ENCODE measurements around the gene MAPKAPK3. TPM values are rescaled to one million over a fixed set of nuclear protein-coding genes. Genes with fewer than 3 reads are reported as not detected.

MAPKAPK3 gene
- total and polyA plus RNA-seq, 2 of the 4 experiments (the other 2 are of a cell fraction), result 38.3 to 57.2 TPM

DNA sequence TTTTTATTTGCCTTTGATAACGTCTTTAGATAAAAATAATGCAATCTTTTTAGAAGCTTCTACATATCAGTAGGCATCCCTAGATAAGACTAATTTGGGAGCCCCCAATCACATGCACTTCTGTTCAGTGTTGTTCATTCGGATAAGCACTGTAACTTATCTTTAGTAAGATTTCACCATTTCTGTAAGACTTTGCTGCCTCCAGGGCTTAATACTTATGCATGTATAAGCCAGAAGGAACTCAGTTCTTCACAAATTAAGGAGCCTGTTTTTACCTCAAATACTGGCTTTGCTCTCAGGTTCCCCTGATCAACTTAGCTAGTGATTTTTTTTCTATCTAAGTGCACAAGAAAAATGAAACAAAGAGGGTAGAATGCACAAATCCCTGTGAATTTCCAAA lies 78.1 kb downstream of the MAPKAPK3 start:
- DNase-seq (no peak), ATAC-seq (ENCODE audit: low read depth) (no peak)
- BruUV-seq (replicated peaks), result no TSS peak
- dilution Hi-C loops (cut with HindIII; ENCODE audit: low sequenced_read_pairs, unreplicated experiment) (no loop called here), intact Hi-C loops (cut with micrococcal nuclease) (no loop called here), in situ Hi-C loops (cut with MboI; ENCODE audit: low sequenced_read_pairs) (no loop called here)
- no peak overlapping the region for H3K23ac ChIP-seq (ENCODE audit: low read depth, low read length)
- no peak overlapping the region for H3K27ac ChIP-seq (ENCODE audit: insufficient read depth, low read length)
- no peaks in the 10 kb centered on the region for H3K36me3 ChIP-seq (ENCODE audit: control insufficient read depth, insufficient read depth, low read length)
- H3K4me1 ChIP-seq (ENCODE audit: control insufficient read depth, insufficient read depth, low read length), result no peaks in the 10 kb centered on the region
- H3K27me3 ChIP-seq (ENCODE audit: control insufficient read depth, insufficient read depth, low read length), result no peaks in the 10 kb centered on the region
- no peak overlapping the region for H4K8ac ChIP-seq (ENCODE audit: low read depth in 2 of 2, low read length in 2 of 2)
- no peaks in the 10 kb centered on the region for H4K20me1 ChIP-seq (ENCODE audit: insufficient read depth, low read length)
- no peak overlapping the region for H3K4ac ChIP-seq (ENCODE audit: low read depth, low read length)
- H3K79me1 ChIP-seq (ENCODE audit: low read depth in 1 of 2, low read length in 2 of 2), result no peaks in the 10 kb centered on the region
- no peaks in the 10 kb centered on the region for H3K9me1 ChIP-seq (ENCODE audit: insufficient read depth, low read length)
- no peak overlapping the region for H2BK20ac ChIP-seq (ENCODE audit: low read depth, low read length)
- H2BK5ac ChIP-seq (ENCODE audit: low read depth, low read length, poor library complexity, severe bottlenecking), result no peak overlapping the region
- no peak overlapping the region for H2BK120ac ChIP-seq (ENCODE audit: low read depth, low read length)
- H2AK5ac ChIP-seq (ENCODE audit: low read depth, low read length), result no peak overlapping the region
- no peaks in the 10 kb centered on the region for H3K9me3 ChIP-seq (ENCODE audit: control insufficient read depth, insufficient read depth, low read length)
- TF ChIP-seq FOS (IDR thresholded peaks at IDR 0.05; ENCODE audit: low read depth, low read length) (no peak), SMC3 (IDR thresholded peaks at IDR 0.05; ENCODE audit: low read depth, low read length) (no peak), RAD21 (IDR thresholded peaks at IDR 0.05; ENCODE audit: low read length) (no peak), BHLHE40 (IDR thresholded peaks at IDR 0.05; ENCODE audit: low read depth, low read length) (no peak), MXI1 (IDR thresholded peaks at IDR 0.05; ENCODE audit: borderline replicate concordance, low read depth, low read length) (no peak), MAFK (IDR thresholded peaks at IDR 0.05; ENCODE audit: low read depth, low read length) (no peak), USF2 (IDR thresholded peaks at IDR 0.05; ENCODE audit: low read depth, low read length) (no peak), NFE2L2 (IDR thresholded peaks at IDR 0.05; ENCODE audit: low read depth, low read length) (no peak), POLR2A (IDR thresholded peaks at IDR 0.05; ENCODE audit: low read depth, low read length) (no peak), RCOR1 (IDR thresholded peaks at IDR 0.05; ENCODE audit: insufficient replicate concordance, low read length) (no peak), RFX5 (IDR thresholded peaks at IDR 0.05; ENCODE audit: low read depth, low read length) (no peak), CEBPB (IDR thresholded peaks at IDR 0.05; ENCODE audit: low read depth, low read length) (no peak), ELK1 (IDR thresholded peaks at IDR 0.05; ENCODE audit: borderline replicate concordance, low read depth, low read length) (no peak), CHD1 (IDR thresholded peaks at IDR 0.05; ENCODE audit: low read depth, low read length) (no peak)
- TF ChIP-seq, protein P1, sequence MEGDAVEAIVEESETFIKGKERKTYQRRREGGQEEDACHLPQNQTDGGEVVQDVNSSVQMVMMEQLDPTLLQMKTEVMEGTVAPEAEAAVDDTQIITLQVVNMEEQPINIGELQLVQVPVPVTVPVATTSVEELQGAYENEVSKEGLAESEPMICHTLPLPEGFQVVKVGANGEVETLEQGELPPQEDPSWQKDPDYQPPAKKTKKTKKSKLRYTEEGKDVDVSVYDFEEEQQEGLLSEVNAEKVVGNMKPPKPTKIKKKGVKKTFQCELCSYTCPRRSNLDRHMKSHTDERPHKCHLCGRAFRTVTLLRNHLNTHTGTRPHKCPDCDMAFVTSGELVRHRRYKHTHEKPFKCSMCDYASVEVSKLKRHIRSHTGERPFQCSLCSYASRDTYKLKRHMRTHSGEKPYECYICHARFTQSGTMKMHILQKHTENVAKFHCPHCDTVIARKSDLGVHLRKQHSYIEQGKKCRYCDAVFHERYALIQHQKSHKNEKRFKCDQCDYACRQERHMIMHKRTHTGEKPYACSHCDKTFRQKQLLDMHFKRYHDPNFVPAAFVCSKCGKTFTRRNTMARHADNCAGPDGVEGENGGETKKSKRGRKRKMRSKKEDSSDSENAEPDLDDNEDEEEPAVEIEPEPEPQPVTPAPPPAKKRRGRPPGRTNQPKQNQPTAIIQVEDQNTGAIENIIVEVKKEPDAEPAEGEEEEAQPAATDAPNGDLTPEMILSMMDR (conservative IDR thresholded peaks at IDR 0.05; ENCODE audit: low read depth, low read length), result no peak
- no peak overlapping the region for H3K9ac ChIP-seq (ENCODE audit: low read depth, low read length)
- H3K56ac ChIP-seq (ENCODE audit: extremely low read depth, insufficient read depth, low read length), result no peak overlapping the region
- POLR2A ChIA-PET (ENCODE audit: unreplicated experiment), result no interaction called here
- H3K4me3 ChIP-seq (ENCODE audit: insufficient read depth, low read depth, low read length), result no peak overlapping the region
- CTCF ChIA-PET, result no interaction called here
- no peak overlapping the region for H2AK9ac ChIP-seq (replicated peaks; ENCODE audit: low read depth, low read length, poor library complexity)
- H3K18ac ChIP-seq (ENCODE audit: low read depth, low read length), result no peak overlapping the region
- no peak overlapping the region for H4K91ac ChIP-seq (ENCODE audit: insufficient read depth, low read depth, low read length)
- H2BK15ac ChIP-seq (ENCODE audit: low read depth, low read length), result no peak overlapping the region
- no peak overlapping the region for H2AFZ ChIP-seq (replicated peaks; ENCODE audit: low read length, poor library complexity)
- no peak overlapping the region for H3K14ac ChIP-seq (replicated peaks; ENCODE audit: low read depth, low read length)
- no peak overlapping the region for H4K5ac ChIP-seq (ENCODE audit: low read depth, low read length)
- no peak overlapping the region for H3K4me2 ChIP-seq (ENCODE audit: low read depth, low read length)
- WGBS, 2 experiments (ENCODE audit: extremely low coverage in 2 of 2, insufficient read length in 1 of 2), result no CpG with 5 or more reads among the region's 2 CpGs

Measured in IMR-90 (cell line).